ENCODE results near the gene FBXO5.

FBXO5 gene

GRCh38 chr6:152950240-152950639 lies 32.6 kb downstream of the FBXO5 start:
- DNase-seq, result no peak

DNA sequence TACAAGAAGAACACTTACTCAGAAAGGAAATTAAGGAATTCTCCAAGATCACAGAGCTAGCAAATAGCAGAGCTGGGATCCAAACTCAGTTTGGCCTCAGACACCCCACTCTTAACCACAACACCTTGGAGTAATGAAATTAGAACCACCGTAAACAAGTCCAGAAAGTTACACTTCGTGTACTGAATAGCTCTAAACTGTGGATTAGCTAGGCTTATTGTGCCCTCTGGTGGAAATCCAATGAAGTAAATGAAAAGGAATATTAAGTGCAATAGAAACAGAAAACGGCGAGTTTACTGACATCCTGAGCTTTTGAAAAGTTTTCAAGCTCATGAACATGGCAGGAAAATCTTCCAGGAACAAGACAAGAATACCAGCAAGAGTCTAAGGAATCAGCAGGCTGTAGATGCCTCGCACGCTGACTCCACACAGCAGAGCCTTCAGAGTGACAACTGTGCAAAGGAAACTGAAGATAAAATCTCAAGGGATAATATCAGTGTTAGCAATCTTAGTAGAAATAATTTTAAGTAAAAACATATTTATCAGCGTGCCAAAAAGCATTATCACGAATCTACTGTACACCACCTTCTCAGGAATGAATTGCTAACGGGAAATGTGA lies 34.6 kb downstream of the FBXO5 start:
- DNase-seq, result peak; percentile 17 to 61 (median 43)

DNA sequence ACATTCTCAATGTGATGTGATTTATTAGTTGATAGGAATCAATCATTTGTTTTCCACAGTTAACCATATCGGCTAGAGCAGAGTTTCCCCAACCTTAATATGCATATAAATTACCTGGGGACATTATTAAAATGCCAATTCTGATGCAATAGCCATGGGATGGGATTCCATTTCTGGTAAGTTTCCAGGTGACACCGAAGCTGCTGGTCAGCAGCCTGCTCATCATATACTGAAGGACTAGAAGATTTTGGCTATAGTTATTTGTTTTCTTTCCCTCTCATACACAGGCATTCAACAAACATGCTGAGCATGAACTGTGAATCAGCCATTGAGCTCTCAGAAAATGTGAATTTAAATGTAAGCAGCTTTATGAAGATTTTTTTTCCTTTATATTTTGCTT lies 35.8 kb downstream of the FBXO5 start:
- DNase-seq, result no peak

DNA sequence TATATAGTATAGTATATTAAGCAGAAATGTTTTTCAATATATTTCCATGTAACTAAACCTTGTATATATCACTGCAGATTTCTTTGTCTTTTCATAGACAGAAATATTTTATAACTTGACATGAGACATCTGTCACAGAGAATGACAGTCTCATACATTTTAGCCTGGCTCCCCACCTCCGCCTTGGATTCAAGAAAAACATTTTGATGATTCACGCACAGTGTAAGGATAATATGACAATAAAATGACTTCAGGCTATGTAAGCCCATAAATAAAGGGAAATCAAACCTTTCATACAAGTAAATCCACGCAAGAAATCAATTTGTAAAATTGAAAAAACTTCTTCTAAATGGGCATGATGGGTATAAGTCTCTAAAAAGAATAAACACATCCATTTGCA lies 36.4 kb downstream of the FBXO5 start:
- no peak for DNase-seq

DNA sequence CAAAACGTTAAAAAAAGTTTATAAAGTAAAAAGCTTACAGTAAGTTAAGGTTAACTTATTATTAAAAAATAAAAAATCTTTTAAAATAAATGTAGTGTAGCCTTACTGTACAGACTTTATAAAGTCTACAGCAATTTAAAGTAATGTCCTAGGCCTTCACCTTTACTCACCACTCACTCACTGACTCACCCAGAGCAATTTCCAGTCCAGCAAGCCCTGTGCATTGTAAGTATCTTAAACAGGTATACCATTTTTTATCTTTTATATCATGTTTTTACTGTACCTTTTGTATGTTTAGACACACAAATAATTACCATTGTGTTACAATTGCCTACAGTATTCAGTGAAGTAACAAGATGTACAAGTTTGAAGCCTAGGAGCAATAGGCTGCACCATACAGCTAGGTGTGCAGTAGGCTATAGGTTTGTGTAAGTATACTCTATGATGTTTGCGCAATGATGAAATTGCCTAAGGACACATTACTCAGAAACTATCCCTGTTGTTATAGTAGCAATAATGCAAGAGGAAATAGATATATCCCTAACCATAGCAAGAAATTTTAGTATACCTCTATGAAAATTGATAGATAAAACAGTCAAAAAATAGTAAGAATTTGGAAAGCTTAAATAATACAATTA lies 39.5 kb downstream of the FBXO5 start:
- DNase-seq, result peak in 2 of 4 experiments; percentile 12 to 16

DNA sequence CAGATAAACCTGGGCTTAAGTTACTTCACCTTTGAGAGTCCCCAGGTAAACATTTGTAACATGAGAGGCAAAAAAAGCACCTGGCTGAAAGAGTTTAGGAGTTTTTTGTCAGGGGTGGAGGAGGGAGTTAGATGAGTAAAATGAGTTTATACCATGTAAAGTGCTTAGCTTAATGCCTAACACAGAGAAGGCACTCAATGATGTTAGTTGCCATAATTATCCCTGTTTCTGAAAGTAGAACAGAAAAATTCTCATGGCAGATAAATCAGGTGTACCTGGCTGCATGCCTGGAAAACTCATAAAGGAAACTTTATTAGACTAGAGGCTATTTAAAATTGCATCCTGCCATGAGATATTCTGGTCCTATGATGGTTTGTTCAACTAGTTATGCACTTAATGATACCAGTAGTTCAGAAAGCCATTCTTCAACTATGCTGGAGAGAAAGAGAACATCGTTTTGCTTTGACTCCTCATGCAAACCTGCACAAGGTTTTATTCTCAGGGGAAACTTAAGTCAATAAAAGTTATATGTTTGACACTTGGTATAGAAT lies 40.4 kb downstream of the FBXO5 start:
- no peak for DNase-seq

DNA sequence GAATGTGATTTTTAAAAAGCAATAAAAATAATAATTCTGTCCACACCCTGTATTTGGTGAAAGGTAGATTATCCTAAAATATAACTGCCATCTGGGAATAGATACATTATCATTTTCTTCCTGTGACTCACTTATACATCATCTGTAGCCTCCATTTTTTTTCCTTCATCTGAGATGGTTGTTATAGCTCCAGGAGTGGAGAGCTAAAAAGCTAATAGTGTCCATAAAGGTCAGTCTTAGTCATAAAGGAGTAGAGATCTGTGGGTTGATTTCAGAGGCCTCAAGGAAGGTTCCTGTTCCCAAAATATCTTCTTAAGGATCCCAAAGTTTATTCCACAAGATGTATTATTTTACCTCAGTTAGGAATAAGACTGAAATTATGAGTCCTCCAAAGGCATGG lies 41.1 kb downstream of the FBXO5 start:
- no peak for DNase-seq

- no peak for DNase-seq
Measured at GRCh38 chr6:152932865-152933264, 50.0 kb downstream of the FBXO5 start.

DNA sequence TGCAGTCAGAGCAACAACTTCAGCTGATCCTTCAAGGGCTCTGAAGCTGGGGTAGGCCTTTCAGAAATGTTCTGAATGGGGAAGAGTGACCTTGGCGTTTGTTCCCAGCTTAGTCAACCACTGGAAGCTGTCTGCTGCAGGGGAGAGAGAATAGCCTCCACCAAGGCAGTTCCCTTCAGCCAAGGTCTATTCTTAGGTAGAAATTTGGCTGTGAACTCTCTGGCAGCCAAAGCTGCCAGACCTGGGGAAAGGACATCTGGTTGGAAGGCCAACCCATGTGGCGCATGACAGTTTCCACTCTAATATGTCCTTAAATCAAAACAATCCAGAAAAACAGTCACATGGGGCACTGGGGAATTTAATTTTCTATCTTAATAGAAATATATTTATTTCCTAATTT lies 60.1 kb downstream of the FBXO5 start:
- DNase-seq, result no peak

Measured in suppressor macrophage (primary cell).